GM12891 (cell line): Measurements from ENCODE around the gene CR1.

Experiments
- POLR2A ChIP-seq: IDR thresholded peaks from 2 replicates; pipeline ENCODE4 v1.6.1; 2011; ENCODE audit warnings: low read depth, low read length, control low read depth
- POLR2AphosphoS5 ChIP-seq: IDR thresholded peaks from 2 replicates; pipeline ENCODE4 v1.6.1; 2011; ENCODE audit warnings: low read depth, low read length, control low read depth
- POU2F2 ChIP-seq: IDR thresholded peaks from 2 replicates; pipeline ENCODE4 v1.6.1; 2011; ENCODE audit warnings: low read depth, mild to moderate bottlenecking, control low read depth, low read length, moderate library complexity
- SPI1 ChIP-seq: IDR thresholded peaks from 2 replicates; pipeline ENCODE4 v1.6.1; 2011; ENCODE audit warnings: low read depth, low read length, control low read depth
- TAF1 ChIP-seq: IDR thresholded peaks from 2 replicates; pipeline ENCODE4 v1.6.1; 2011; ENCODE audit warnings: low read depth, low read length, control low read depth

DNA sequence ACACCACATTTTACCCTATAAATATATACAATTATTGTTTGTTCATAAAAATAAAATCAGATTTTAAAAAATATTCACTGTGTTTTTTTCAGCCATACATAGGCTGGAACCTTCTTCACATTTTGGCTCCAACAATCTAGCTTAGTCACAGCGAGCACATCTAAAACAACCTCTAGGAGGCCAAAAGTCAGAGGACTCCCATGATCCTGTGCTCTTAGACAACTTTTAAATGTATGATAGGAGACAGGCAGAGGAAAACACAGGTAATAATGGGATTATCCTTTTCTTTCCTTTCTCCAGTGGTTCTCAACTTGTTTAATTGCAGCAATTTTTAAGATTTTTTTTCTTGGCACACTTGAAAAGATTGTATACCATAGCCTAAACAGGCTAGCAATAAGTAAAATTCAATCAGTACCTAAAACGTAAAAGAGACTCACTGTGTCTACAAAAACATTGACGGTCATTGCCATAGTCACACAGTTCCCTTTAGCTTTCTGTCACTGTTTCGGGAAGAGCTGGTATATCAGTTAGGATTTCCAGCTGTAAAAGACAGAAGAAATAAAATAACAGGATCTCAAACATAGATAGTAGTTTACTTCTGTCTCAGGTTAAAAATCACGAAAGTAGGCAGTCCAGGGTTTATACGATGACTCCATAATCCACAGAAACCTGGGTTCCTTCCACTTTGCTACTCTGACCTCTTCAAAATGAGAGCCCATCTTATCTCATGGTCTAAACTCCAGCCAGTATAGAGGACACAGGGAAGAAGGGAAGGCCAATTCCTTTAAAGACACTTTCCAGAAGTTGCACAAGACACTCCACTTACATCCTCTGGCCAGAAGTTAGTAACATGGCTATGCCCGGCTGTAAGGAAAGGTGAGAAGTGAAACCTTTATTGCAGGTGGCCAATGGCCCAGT lies 109.7 kb downstream of the CR1 start:
- TF ChIP-seq POLR2AphosphoS5, result no peak
- TF ChIP-seq POLR2A, result no peak
- TF ChIP-seq TAF1, result no peak
- TF ChIP-seq SPI1, result no peak
- no peak for TF ChIP-seq POU2F2
